Activated gamma-delta T cell (primary cell): ENCODE measurements around the gene UQCRQ.
"Not testable (repeated sequence)": the region's sequence is repeated elsewhere in the genome, so short reads cannot be mapped to it uniquely, and the experiment has no call there.

ENCODE experiments used
- DNase-seq: peaks from one replicate; lab custom pipeline; 2025; lab: John Stamatoyannopoulos, UW

Gene UQCRQ

DNA sequence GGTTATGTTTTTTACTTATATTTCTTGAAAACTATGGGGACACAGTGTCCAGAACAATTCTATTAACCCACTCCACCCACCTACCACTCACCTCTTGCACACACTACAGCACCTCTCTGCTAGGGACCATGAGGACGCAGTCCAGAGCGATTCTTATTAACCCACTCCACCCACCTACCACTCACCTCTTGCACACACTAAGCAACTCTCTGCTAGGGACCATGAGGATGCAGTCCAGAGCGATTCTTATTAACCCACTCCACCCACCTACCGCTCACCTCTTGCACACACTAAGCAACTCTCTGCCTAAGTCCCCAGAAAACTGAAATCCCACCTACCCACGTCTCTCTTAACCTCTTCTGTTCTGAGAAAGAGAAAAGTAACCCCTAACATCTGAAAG is 33.8 kb upstream of the UQCRQ start:
- no peak for DNase-seq

DNA sequence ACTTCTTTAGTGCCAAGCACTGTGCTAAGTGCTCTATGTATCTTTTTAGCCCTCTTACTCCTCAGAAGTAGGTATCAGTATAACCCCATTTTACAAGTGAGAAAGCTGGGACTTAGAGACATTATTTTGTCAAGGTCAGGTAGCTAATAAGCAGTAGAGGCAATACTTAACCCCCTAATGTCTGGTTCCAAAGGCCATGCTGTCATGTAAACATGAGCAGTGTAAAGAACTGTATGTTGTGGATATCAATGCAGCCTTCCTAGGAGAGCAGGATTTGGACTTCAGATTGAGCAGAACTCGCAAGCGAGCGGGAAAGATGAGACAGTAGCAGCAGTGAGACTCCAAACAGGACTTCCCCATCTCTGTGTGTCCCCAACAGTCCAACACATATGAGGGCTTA is 32.4 kb upstream of the UQCRQ start:
- DNase-seq: no peak

DNA sequence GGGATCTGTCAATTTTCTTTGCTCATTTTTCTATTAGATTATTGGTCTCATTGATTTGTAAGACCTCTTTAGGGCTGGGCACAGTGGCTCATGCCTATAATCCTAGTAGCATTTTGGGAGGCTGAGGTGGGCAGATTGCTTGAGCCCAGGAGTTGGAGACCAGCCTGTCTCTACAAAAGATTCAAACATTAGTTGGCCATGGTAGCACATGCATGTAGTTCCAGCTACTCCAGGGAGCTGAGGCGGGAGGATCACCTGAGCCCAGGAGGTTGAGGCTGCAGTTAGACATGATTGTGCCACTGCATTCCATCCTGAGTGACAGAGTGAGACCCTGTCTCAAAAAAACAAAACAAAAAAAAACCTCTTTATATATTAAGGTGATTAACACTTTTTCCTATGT is 29.6 kb upstream of the UQCRQ start:
- DNase-seq: no peak

DNA sequence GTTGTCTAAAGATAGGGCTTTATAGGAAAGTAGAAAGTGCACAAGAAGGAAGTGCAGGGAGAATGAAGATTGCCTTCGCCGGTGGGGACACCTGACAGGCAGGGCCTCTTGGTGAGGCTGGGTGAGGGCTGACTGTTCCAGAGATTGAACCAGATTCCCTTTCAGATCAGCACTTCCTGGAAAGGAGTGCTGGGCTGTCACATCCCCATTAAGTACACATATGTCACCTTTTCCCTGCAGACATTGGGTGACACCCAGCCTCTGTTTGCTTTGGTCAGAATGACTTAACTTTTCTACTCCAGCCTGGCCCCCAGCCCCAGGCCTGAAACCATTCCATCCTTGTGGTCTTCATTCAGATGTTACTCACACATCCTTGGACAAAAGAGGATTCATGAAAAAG is 28.6 kb upstream of the UQCRQ start:
- no peak for DNase-seq

DNA sequence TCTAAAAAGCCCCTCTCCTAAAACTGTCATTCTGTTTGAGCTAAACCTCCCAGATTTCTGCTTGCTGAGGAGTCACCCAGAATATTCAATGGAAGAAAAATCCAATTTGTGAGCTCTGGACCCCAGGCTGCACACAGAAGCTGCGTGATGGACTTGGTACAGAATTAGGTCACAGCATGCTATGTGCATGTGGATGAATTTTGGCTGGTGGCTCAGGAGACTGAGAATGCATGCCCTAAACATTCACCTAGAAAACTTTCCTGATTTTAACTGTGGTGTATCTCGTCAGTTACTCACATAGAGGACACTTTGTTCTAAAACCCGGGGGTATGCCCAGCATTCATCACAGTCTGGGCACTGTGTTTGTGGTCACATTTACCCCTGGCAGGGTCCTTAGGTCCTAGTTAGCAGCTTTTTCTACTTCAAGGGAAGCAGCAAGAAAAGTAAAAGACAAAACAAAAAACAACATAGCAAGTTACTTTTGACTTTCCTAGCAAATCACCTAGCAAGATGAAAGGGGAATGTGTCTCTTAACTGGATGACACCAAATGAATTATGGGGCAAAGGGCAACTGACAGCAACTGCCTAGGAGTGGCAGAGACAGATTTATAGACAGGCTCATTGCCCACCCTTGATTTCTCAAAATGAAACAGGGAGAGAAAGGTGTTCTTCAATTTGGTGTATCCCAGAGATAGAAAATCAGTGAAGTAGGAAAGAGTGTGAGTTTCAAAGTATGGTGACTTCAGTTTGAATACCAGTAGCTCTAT is 27.7 kb upstream of the UQCRQ start:
- DNase-seq: no peak

DNA sequence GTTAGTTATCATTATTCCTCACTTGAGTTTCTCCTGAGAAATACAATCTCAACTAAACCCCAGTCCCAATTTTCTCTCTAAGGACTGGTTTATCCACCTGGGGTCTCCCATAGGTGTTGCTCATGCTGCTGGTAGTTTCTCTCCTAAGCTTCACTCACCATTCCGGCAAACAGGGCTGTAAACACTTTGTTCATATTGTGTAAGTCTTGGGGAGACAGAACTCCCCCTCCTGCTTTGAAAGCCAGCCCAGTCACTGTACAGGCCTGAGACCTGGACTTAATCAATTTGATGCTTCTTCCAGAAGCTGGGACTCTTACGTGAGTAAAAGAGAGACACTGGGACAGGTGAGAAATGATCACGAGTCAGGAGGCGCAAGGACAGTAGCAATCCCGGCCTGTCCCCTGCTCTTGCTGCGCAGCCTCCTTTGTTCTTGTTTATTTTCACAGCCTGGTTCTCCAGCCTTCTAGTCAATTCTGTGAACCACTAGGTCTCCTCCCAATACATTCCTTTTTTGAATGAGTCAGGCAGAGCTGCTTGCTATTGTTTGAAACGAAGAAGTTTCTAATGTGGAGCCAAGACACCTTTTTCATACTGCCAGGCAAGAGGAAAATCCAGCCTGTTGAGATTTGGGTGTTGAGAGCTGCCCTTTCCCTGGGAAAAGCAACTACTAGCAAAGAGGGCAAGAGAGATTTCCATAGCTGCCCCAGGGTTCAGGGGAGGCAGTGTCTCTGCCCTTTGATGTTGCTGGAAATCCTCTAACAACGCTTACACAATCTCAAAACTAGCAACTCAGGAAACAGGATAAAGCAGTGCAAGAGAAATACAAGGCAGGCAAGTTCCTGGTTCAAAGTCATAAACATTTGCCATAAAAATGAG is 26.8 kb upstream of the UQCRQ start:
- no peak for DNase-seq

DNA sequence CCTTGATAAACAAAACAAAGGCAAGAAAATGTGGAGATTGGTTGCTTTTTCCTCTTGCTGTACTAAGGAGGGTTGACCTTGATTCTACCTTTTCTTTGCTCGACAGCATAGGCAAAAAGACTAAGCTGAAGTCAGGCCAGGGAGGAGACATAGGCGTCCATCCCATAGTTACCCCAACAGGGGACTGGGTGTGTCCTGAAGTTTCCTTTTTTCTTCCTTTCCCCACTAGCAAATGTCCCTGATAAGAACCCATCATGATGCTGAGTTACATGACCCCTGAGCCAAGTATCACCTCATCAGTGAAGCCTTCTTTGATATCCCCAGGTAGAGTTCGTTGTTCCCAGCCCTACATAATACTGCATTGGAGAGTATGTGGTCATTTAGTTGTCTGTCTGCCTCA is 26.1 kb upstream of the UQCRQ start:
- no peak for DNase-seq

DNA sequence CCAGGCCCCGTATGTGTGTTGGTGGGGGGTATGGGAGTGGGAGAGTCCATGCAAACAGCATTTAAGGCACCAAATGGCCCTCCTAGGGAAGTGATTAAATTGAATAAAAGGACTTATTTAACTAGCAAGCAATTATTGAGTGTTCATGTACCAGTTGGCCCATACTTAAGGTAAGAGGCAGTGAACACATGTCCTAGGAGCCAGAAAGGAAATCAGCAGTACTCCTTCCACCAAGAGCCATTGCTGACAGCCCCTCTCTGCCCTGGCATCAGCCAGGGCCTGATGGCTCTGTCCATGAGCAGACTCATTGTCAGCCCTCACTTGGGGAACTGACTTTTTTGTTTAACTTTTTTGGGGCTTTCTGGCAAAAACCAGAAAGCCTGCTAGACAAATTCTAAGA is 25.5 kb upstream of the UQCRQ start:
- no peak for DNase-seq

DNA sequence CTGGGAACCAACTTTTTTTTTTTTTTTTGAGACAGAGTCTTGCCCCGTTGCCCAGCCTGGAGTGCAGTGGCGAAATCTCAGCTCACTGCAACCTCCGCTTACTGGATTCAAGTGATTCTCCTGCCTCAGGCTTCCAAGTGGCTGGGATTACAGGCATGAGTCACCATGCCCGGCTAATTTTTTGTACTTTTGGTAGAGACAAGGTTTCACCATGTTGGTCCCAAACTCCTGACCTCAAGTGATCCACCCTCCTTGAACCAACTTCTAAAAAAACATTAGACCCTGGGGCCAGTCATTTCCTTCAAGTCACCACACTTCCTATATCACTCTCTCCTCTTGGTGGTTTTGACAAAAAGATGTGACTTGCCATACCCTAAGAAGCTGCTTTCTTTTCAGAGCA is 25.1 kb upstream of the UQCRQ start:
- DNase-seq: no peak

DNA sequence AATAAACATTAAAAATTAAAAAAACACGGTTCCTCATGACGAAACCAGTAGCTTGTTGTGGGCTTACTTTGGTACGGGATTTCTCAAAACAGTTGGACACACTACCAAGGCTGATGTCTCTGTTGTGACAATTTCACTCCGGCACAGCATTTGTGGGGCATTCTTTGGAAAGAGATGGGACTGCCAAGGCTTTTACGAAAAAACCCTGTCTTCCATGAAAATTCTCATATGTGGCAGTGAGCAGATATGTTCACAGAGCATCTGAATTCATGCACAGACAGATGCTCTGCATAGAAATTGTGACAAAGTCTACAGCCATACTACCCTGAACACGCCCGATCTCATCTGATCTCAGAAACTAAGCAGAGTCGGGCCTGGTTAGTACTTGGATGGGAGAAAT is 18.2 kb upstream of the UQCRQ start:
- no peak for DNase-seq

DNA sequence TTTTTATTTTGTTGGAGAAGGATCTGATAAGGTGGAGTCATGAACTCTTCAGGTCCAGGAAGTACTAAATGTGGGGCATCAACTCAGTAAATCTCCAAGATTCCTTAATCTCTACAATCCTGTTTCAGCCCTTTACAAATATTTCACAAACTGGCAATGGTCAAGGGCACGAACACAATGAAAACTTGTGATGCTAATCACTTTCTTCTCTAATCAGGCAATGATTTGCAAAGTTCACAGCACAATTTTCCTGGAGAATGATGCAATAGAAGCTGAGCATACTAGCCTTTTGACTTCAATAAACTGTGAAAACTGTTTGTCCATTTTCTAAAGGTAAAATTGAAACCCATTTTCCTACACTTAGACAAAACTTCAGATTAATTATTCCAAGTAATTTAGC is 17.1 kb upstream of the UQCRQ start:
- DNase-seq: no peak

DNA sequence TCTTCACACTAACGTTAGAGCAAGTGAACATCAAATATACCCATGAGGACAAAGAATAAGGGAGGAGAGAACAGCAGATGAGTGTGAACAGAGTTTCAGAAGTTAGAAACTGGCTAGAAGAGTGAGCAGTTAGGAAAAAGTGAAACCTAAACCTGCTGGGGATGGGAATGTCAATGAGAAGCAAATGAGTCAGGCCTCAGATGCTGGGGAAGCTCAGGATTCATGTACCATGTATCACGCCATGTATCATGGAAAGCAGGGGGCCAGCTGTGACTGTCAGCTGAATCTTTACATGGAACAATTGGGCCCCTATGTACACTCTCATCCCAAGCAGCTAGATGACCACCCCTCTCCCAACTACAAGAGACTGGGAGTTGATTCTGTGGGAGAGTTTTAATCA is 16.4 kb upstream of the UQCRQ start:
- DNase-seq: no peak

DNA sequence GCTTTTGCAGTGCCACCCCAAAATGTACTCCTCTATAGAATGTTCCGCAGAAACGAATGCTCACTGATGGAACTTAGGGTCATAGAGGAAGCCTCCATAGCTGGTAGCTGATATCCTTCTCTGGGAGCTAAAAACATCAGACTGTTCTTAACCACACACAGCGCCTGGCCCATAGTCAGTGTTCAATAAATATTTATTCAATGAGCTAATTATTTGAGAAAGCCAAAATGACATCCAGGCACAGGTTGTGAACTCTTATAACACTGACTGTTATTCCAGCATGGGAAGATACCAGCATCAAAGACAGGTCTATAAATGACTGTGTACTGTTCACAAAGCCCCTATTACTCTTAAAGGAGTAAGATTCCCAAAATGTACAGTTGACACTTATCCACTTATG is 13.1 kb upstream of the UQCRQ start:
- DNase-seq: no peak

DNA sequence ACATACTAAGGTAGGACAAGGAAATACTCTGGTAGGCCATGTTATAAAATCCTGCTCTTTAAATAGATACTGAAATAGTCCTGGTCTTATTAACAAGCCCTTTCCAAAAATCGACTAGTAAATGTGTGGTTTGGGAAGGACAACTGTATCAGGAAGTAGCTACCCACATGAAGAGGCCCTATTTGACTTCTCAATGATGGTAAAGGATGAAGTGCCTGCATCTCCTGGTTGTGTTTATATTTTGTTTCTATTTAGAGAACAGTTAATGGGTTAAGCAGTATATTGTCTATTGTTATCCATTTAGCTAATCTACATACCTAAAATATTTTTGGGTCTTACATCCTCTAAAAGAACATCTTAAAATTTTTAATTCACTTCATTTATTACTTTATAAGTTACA is 12.7 kb upstream of the UQCRQ start:
- DNase-seq: no peak

DNA sequence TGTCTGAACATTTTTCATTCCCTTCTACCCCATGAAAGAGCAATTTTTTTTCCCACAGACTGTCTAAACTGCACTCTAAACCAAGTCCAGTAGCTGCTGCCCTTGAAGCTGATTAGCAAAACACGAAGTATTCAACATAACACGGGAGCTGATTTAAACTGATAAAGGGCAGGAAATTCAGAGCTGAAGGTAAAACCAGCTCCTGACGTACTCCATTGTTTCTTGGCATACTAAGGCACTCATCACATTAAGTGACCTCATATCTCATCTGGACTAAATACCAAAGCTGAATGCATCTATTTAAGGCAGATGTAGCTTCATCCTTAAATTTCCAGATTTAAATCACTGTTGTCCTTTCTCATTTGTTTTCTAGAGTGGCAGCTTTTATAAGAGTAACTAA is 12.1 kb upstream of the UQCRQ start:
- DNase-seq: no peak

DNA sequence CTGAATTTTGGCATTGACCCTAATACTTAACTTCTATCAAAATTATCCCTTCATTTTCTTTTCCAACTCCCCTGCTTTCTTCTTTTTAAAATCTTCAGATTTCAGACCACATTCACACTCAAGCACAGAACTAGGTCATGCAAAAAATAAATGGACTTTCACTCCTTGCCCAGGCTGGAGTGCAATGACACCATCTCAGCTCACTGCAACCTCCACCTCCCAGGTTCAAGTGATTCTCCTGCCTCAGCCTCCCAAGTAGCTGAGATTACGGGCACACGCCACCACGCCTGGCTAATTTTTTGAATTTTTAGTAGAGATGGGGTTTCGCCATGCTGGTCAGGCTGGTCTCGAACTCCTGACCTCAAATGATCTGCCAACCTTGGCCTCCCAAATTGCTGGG is 11.4 kb upstream of the UQCRQ start:
- not testable (repeated sequence) for DNase-seq

DNA sequence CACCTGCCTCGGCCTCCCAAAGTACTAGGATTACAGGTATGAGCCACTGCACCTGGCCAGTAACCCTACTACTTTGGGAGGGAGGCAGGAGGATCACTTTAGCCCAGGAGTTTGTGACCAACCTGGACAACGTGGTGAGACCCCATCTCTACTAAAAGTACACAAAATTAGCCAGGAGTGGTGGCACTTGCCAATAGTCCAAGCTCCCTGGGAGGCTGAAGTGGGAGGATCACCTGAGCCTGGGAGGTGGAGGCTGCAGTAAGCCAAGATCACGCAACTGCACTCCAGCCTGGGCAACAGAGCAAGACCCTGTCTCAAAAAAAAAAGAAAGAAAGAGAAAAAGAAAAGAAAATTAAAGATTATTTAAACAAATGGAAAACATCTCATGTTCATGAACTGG is 10.4 kb upstream of the UQCRQ start:
- DNase-seq: no peak

DNA sequence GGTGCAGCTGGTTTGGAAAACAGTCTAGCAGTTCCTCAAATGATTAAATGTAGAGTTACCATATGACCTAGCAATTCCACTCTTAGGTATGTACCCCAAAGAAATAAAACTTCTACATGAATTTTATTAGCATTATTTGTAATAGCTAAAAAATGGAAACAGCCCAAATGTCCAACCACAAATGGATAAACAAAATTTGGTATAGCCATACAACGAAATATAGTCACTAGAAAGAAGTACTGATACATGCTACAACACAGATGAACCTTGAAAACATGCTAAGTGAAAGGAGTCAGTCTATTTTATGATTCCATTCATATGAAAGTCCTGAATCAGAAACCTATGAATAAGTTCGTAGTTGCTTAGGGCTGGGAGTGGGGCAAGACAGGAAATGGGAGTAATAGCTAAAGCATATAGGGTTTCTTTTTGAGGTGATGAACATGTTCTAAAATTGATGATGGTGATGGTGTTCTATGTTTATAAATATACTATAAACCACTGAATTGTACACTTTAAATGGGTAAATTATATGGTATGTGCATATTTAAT is 6.5 kb upstream of the UQCRQ start:
- DNase-seq: no peak

DNA sequence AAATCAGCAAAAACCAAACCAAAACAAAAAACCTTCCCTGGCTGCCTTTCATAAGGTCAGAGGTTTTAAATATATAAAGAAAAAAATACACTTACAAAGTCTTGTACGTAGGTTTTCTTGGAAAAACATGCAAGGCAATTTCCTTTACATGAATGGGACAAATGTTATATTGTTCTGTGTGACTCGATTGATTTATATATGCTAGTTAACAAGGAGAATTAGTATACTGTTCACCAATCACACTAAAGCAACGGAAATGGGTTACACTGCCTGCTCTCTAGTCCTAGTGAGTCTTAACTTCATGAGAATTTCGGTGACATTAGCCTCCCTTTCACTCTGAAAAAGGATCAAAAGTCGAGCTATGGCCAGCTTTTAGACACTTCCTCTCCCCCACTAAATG is 5.7 kb upstream of the UQCRQ start:
- no peak for DNase-seq

DNA sequence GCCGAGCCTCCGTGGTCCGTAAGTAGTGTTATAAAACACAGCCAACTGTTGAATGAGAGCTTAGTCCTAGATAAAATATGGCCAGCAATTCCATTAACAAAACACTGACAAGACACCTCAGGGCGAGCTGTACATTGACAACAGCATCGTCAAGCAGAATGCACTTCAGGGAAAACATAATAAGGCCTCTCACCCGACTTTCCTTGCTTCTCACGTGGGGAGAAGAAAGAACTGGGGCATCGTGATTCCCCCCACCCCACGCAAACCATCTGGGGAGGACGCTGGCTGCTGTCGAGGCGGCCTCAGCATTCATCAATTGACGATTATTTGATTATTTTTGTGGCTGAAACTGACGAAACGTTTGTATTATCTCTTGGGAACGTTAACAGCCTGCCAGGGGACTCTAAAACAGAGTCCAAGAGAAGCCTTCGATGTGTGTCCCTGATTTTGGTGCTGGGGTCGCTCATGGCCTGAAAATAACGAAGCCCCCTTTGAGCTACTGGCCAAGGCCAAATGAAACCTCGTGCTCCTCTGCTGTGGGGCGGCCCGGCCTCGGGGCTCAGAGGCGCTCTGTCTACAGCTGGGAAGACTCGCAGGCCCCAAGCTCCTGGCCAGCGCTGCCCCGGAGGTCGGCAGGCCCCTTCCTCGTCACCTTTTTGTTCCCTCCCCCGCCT is 637 bp upstream of the UQCRQ start:
- no peak for DNase-seq

DNA sequence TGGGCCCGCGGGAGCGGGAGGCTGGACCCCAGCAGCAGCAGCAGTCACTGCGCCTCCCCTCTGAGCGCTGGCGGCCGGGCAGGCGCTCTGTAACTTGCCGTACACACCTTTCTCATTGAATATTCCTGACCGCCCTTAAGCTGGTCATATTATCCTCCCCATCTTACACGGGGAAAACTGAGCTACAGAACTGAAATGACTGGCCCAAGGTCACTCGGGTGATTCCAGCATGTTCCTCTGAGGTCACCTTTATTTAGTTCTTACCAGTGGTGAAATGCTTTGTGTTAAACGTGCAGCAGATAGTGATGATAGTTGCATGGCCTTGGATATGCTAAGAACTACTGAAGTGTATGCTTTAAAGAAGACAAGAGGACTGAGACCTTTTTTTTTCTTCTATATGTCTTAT is 607 bp downstream of the UQCRQ start:
- DNase-seq: no peak

DNA sequence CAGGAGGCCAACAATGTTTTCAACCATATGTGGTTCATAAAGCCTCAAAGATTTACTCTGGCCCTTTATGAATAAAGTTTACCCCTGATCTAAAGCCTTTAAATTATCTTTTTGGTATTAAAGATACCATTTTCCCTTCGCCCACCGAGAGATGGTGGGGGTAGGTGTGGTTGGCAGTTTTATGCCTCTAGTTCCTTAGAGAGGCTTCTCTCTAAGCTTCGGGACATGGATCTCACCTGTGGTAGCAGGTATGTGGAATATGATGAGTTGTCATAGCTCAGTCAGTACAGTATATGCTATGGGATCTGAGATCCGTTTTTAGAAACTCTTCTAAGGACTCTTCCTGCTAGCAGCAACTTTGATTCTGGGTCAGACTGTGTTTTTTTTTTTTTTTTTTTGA is 2.3 kb downstream of the UQCRQ start:
- no peak for DNase-seq

DNA sequence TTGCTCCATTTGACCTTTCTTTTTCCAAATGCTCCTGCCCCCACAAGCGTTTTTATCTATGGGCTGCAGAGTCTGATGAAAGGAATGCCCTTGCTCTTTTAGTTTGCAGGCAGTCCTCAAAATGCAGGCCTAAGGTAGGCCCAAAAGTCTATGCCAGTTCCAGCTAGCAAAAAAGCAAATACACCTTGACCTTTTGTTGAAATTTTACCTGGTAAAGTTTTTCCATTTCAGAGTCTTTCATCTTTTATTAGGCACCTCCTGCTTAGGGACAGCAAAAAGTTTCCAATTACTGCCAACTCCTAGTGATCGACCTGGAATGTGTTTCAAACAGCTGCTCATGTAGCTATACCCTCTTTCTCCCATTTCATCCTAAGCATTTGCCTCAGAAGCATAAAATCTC is 4.4 kb downstream of the UQCRQ start:
- no peak for DNase-seq
